Gastroesophageal sphincter (tissue), 4 donors: Measurements from ENCODE around the gene HTR1E. TPM values are rescaled to one million over a fixed set of nuclear protein-coding genes. Genes with fewer than 3 reads are reported as not detected.

Experiments
- ATAC-seq: fragments of 150-250 bp; one replicate; pipeline ENCODE4 v1.9.1; 2016; ENCODE audit warnings: mild to moderate bottlenecking, moderate library complexity
- H3K27ac ChIP-seq, 4 donors: fragments of 200-600 bp; sonication (generic) in 3 of 4; 1 replicate in 3 of 4; 2 replicates in 1 of 4; pipeline ENCODE4 v1.5.1; 2016 to 2019
- H3K27me3 ChIP-seq: fragments of 200-600 bp; sonication (generic); one replicate; pipeline ENCODE4 v1.5.1; 2019
- H3K36me3 ChIP-seq, 2 donors: fragments of 200-600 bp; sonication (generic); one replicate each; pipeline ENCODE4 v1.5.1; 2019; ENCODE audit warnings: control low read depth in 1 of 2
- H3K4me1 ChIP-seq, 3 donors: fragments of 200-600 bp; sonication (generic); 1 replicate in 2 of 3; 2 replicates in 1 of 3; pipeline ENCODE4 v1.5.1; 2016 to 2019; ENCODE audit warnings: control low read depth in 2 of 3
- H3K4me3 ChIP-seq, 2 donors: fragments of 200-600 bp; sonication (generic); one replicate each; pipeline ENCODE4 v1.5.1; 2019; ENCODE audit warnings: mild to moderate bottlenecking in 1 of 2, moderate library complexity in 1 of 2
- H3K9me3 ChIP-seq, 3 donors: fragments of 200-600 bp; sonication (generic); one replicate each; pipeline ENCODE4 v1.5.1; 2017 to 2019; ENCODE audit warnings: control low read depth in 2 of 3
- EP300 ChIP-seq: sonication (generic); formaldehyde crosslinking; IDR thresholded peaks from one replicate; pipeline ENCODE4 v1.6.1; 2017; ENCODE audit warnings: antibody characterized with exemption, mild to moderate bottlenecking
- POLR2A ChIP-seq, 2 donors: fragments of 450-650 bp; IDR thresholded peaks; one replicate each; pipeline ENCODE4 v1.6.1; 2017; ENCODE audit warnings: antibody characterized with exemption in 2 of 2, mild to moderate bottlenecking in 2 of 2, moderate library complexity in 1 of 2
- POLR2AphosphoS5 ChIP-seq: sonication (generic); formaldehyde crosslinking; IDR thresholded peaks from one replicate; pipeline ENCODE4 v1.6.1; 2017; ENCODE audit warnings: antibody characterized with exemption
- WGBS, 2 donors: methylation state at CpG; one replicate each; pipeline ENCODE4 v1.1.5; 2018; ENCODE audit warnings: low coverage in 1 of 2; 5-methylcytosine and 5-hydroxymethylcytosine counted together
- total RNA-seq, 4 donors: library from RNA; depleted of rRNA; stranded (reverse); fragments of >200 nt; gene quantifications; one replicate each; pipeline ENCODE4 v1.1.0, GENCODE V29; 2016
- TF ChIP-seq, protein P1 (sequence below), 4 experiments: fragments of 200-600 bp in 2 of 4; fragments of 450-650 bp in 2 of 4; sonication (generic) in 1 of 4; IDR thresholded peaks; one replicate each; pipeline ENCODE4 v1.5.1; 2017 to 2019; ENCODE audit warnings: antibody characterized with exemption in 4 of 4, mild to moderate bottlenecking in 2 of 4, moderate library complexity in 2 of 4

Gene HTR1E
- total RNA-seq, 4 donors from 2014 or later = 0.17 to 0.93 (median 0.81) TPM; not detected in 1

DNA sequence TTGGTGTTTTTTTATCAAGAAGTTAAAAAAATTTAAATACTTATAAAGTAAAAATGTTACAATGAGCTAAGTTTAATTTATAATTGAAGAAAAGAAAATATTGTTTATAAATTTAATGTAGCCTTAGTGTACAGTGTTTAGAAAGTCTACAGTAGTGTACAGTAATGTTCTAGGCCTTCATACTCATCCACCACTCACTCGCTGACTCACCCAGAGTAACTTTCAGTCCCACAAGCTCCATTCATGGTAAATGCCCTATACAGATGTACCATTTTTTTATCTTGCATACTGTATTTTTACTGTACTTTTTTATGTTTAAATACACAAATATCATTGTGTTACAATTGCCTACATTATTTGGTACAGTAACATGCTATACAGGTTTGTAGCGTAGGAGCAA, 26.0 kb downstream of the HTR1E start:
- Histone ChIP-seq H3K4me3 (no peak overlapping the region), H3K4me1 (no peaks in the 10 kb centered on the region), H3K27ac (no peak overlapping the region), H3K9me3 (no peaks in the 10 kb centered on the region), H3K27me3 (no peaks in the 10 kb centered on the region), H3K36me3 (no peaks in the 10 kb centered on the region)
- 87% methylated on average over 2 of the region's 2 CpGs for WGBS, 2 donors
- TF ChIP-seq, protein P1, sequence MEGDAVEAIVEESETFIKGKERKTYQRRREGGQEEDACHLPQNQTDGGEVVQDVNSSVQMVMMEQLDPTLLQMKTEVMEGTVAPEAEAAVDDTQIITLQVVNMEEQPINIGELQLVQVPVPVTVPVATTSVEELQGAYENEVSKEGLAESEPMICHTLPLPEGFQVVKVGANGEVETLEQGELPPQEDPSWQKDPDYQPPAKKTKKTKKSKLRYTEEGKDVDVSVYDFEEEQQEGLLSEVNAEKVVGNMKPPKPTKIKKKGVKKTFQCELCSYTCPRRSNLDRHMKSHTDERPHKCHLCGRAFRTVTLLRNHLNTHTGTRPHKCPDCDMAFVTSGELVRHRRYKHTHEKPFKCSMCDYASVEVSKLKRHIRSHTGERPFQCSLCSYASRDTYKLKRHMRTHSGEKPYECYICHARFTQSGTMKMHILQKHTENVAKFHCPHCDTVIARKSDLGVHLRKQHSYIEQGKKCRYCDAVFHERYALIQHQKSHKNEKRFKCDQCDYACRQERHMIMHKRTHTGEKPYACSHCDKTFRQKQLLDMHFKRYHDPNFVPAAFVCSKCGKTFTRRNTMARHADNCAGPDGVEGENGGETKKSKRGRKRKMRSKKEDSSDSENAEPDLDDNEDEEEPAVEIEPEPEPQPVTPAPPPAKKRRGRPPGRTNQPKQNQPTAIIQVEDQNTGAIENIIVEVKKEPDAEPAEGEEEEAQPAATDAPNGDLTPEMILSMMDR (IDR thresholded peaks at IDR 0.05) = no peak
- TF ChIP-seq POLR2A (IDR thresholded peaks at IDR 0.05) (no peak), POLR2AphosphoS5 (no peak), EP300 (no peak)
- no peak for ATAC-seq

DNA sequence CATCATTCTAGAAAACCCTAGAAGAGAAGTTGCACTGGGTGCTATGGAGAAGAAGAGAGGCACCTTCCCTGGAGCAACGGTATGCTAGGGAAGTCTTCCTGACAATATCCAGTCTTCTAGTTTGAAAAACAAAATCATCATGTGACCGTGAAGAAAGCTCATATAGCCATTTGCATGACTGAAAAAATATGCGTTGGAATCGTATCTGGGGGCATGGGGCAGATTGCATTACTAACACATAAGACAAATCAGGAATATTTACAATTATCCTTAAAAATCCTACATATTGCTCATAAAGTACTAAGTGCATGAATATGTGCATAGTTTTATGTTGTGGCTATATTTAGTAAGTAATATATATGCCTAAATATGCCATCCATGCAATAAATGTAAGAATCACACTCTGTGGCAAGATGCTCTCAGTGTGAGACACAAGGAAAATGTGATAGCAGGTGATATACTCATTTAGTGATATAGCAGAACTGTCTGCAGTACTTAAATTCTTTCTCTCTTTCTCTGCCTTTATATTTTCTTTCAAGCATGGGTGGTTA, 26.8 kb downstream of the HTR1E start:
- no peak for ATAC-seq
- Histone ChIP-seq H3K9me3 (no peaks in the 10 kb centered on the region), H3K4me3 (no peak overlapping the region), H3K4me1 (no peaks in the 10 kb centered on the region), H3K27ac (no peak overlapping the region), H3K27me3 (no peaks in the 10 kb centered on the region), H3K36me3 (no peaks in the 10 kb centered on the region)
- 61 to 85% methylated on average over 4 of the region's 4 CpGs for WGBS, 2 donors
- TF ChIP-seq EP300 (no peak), POLR2A (IDR thresholded peaks at IDR 0.05) (no peak), POLR2AphosphoS5 (no peak)
- TF ChIP-seq, protein P1 (IDR thresholded peaks at IDR 0.05) = no peak

DNA sequence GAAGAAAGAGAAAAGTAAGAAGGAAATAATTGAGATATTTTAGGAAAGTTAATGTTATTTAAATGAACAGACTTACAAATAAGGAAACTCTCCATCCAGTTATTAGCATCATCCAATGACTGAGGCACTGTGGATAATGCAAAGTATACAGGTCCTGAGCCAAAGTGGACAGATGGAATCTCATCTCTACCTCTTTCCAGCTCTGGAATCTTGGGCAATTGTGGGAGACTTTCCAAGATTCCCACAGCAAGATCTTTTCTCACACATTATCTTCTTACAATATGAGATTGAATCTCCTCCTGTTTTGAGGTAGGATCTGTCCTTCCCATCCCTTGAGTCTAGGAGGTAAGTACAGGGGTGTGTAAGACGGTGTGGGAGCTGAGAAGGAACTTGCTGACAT, 28.9 kb downstream of the HTR1E start:
- WGBS, 2 donors = 77 to 80% methylated on average over 1 of the region's 1 CpG
- H3K36me3 ChIP-seq = no peaks in the 10 kb centered on the region

DNA sequence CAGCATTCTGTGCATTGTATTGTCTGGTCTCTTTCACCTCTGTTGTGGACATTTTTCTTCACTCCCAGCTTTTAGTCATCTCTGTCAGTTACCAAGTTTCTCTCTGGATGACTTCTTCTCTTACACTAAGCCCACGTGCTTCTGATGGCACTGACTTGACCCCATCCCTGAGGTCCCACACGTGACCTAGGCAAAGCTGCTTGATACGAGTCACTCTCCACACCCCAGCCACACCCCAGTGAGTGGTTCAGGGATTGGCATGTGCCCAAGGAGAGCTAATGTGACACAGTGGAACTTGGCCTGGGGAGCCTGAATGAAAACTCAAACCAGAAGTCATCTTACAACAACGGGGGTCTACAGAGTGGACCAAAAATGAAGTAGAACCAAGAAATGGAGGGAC, 32.2 kb downstream of the HTR1E start:
- WGBS, 2 donors = 62 to 73% methylated on average over 3 of the region's 4 CpGs
- Histone ChIP-seq H3K9me3 (no peaks in the 10 kb centered on the region), H3K4me3 (no peak overlapping the region), H3K27ac (no peak overlapping the region), H3K36me3 (no peaks in the 10 kb centered on the region), H3K4me1 (no peaks in the 10 kb centered on the region), H3K27me3 (no peaks in the 10 kb centered on the region)
- no peak for ATAC-seq
- TF ChIP-seq POLR2A (IDR thresholded peaks at IDR 0.05) (no peak), POLR2AphosphoS5 (no peak), EP300 (no peak)
- TF ChIP-seq, protein P1 (IDR thresholded peaks at IDR 0.05) = no peak

More for the DNA sequence above, 28.9 kb downstream of the HTR1E start:
- Histone ChIP-seq H3K4me1 (no peaks in the 10 kb centered on the region), H3K27ac (no peak overlapping the region), H3K27me3 (no peaks in the 10 kb centered on the region), H3K9me3 (no peaks in the 10 kb centered on the region), H3K4me3 (no peak overlapping the region)
- no peak for TF ChIP-seq POLR2AphosphoS5
- TF ChIP-seq, protein P1 (IDR thresholded peaks at IDR 0.05) = no peak
- no peak for TF ChIP-seq POLR2A (IDR thresholded peaks at IDR 0.05)
- TF ChIP-seq EP300 = no peak
- ATAC-seq = no peak

DNA sequence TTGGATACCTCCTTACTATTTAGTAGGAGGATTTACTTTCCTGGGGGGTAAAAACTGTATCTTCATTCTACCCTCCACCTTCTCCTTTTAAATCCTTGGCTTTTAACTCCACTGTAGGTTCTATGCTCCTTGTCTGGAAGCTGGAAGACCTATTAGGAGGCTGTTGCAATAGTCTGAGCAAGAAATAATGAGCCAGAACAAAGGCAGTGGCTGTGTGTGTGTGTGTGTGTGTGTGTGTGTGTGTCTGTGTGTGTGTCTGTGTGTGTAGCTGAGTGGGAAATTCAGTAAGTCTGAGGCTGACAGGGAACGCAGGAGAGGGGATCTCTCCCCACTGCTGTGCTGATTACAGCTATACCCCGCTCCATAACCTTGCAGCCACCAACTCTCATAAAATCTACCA, 35.8 kb downstream of the HTR1E start:
- ATAC-seq = no peak
- TF ChIP-seq POLR2A (IDR thresholded peaks at IDR 0.05) (no peak), EP300 (no peak), POLR2AphosphoS5 (no peak)
- TF ChIP-seq, protein P1 (IDR thresholded peaks at IDR 0.05) = no peak
- no peaks in the 10 kb centered on the region for H3K36me3 ChIP-seq
- H3K4me1 ChIP-seq = no peaks in the 10 kb centered on the region
- H3K27ac ChIP-seq = no peak overlapping the region
- no peaks in the 10 kb centered on the region for H3K9me3 ChIP-seq
- H3K27me3 ChIP-seq = no peaks in the 10 kb centered on the region
- no peak overlapping the region for H3K4me3 ChIP-seq
- WGBS, 2 donors = 60 to 83% methylated on average over 1 of the region's 2 CpGs
